ENCODE results near the gene ZCCHC10. TPM values are rescaled to one million over a fixed set of nuclear protein-coding genes. Genes with fewer than 3 reads are reported as not detected.
"Not testable (repeated sequence)": the region's sequence is repeated elsewhere in the genome, so short reads cannot be mapped to it uniquely, and the experiment has no call there.

The ZCCHC10 gene
- total and polyA plus RNA-seq, 4 donors: 11.3 to 40.8 (median 24.3) TPM

DNA sequence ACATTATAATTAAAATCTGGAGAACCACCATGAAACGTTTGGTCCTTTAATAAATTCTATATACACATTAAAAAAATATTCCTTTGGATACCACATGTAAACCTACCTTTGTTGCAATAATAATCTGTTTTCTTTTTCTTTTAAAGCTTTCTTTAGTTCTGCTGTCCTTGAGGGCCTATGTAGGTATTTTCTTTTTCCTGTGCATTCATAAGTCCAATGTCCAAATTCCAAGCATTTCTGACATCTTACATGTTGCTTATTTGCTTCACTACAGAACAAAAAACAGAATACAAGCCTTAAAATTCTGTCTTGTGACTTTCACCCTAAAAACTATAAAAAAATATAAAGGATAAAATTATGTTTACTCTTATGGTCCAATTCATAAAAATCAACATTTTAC is 19.7 kb downstream of the ZCCHC10 start:
- no peak for DNase-seq
- H3K36me3 ChIP-seq (ENCODE audit: control insufficient read depth in 1 of 2, insufficient read depth in 2 of 2, low read length in 1 of 2): no peaks in the 10 kb centered on the region
- 40 to 63% methylated on average over 1 of the region's 1 CpG for WGBS, 2 donors

DNA sequence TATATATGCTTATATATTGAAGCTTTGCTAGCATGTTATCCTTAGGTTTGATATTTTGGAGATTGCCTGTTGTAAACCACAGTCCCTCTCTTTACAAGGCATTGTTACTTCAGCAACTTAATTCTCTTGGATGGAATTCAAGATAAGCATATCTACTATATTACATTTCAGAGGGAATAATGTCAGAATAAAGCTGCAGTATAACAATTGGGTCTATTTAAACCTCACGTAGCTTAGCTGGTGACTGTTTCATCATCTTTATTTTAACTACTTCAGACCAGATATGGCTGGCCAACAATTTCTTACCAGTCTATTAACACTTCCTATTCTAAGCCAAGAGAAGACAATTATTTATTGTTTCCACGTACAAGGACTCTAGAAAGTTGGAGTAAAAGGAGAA is 27.1 kb downstream of the ZCCHC10 start:
- WGBS, 2 donors: 21 to 26% methylated on average over 2 of the region's 2 CpGs
- Histone ChIP-seq H3K9me3 (ENCODE audit: control insufficient read depth, low read length) (no peaks in the 10 kb centered on the region), H3K27ac (ENCODE audit: low read depth in 1 of 2, low read length in 2 of 2) (no peak overlapping the region), H3K4me1 (ENCODE audit: control insufficient read depth in 1 of 2, insufficient read depth in 2 of 2, low read length in 2 of 2) (peaks cover 0 to 2% of the 10 kb centered on the region in 2 donors), H3K27me3 (ENCODE audit: control insufficient read depth in 1 of 2, insufficient read depth in 2 of 2, low read length in 1 of 2) (no peaks in the 10 kb centered on the region), H3K4me3 (ENCODE audit: low read length in 2 of 2) (no peak overlapping the region), H3K36me3 (ENCODE audit: control insufficient read depth in 1 of 2, insufficient read depth in 2 of 2, low read length in 1 of 2) (no peaks in the 10 kb centered on the region)
- ATAC-seq (ENCODE audit: low FRiP score): no peak
- DNase-seq: no peak
- intact Hi-C loops (cut with DNase I): no loop called here

More for the DNA sequence above, 19.7 kb downstream of the ZCCHC10 start:
- no peaks in the 10 kb centered on the region for H3K4me1 ChIP-seq (ENCODE audit: control insufficient read depth in 1 of 2, insufficient read depth in 2 of 2, low read length in 2 of 2)
- intact Hi-C loops (cut with DNase I): no loop called here
- no peak for ATAC-seq (ENCODE audit: low FRiP score)
- no peak overlapping the region for H3K4me3 ChIP-seq (ENCODE audit: low read length in 2 of 2)
- H3K27me3 ChIP-seq (ENCODE audit: control insufficient read depth in 1 of 2, insufficient read depth in 2 of 2, low read length in 1 of 2): no peaks in the 10 kb centered on the region
- H3K9me3 ChIP-seq (ENCODE audit: control insufficient read depth, low read length): no peaks in the 10 kb centered on the region
- H3K27ac ChIP-seq (ENCODE audit: low read depth in 1 of 2, low read length in 2 of 2): no peak overlapping the region

DNA sequence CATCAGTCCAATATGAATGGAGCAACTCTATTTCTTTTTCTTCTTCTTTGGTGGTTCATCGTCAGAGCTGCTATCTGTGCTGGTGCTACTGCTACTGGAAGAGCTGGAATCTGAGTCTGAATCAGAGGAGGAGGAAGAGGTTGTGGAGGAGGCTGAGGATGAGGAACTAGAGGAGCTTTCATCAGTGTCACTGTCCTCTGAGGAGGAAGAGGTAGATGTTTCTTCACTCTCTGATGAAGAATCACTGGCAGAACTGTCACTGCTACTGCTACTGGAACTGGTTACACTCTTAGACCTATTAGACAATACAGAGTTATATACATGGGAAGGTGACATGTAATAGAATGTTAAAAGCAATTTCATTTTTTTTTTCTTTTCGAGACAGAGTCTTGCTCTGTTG is 27.8 kb downstream of the ZCCHC10 start:
- no peaks in the 10 kb centered on the region for H3K27me3 ChIP-seq (ENCODE audit: control insufficient read depth in 1 of 2, insufficient read depth in 2 of 2, low read length in 1 of 2)
- 63 to 69% methylated on average over 2 of the region's 2 CpGs for WGBS, 2 donors
- intact Hi-C loops (cut with DNase I): no loop called here
- H3K4me3 ChIP-seq (ENCODE audit: low read length in 2 of 2): no peak overlapping the region
- no peaks in the 10 kb centered on the region for H3K9me3 ChIP-seq (ENCODE audit: control insufficient read depth, low read length)
- ATAC-seq (ENCODE audit: low FRiP score) (no peak), DNase-seq (no peak)
- no peak overlapping the region for H3K27ac ChIP-seq (ENCODE audit: low read depth in 1 of 2, low read length in 2 of 2)
- no peaks in the 10 kb centered on the region for H3K36me3 ChIP-seq (ENCODE audit: control insufficient read depth in 1 of 2, insufficient read depth in 2 of 2, low read length in 1 of 2)
- H3K4me1 ChIP-seq (ENCODE audit: control insufficient read depth in 1 of 2, insufficient read depth in 2 of 2, low read length in 2 of 2): peaks cover 0 to 2% of the 10 kb centered on the region in 2 donors

DNA sequence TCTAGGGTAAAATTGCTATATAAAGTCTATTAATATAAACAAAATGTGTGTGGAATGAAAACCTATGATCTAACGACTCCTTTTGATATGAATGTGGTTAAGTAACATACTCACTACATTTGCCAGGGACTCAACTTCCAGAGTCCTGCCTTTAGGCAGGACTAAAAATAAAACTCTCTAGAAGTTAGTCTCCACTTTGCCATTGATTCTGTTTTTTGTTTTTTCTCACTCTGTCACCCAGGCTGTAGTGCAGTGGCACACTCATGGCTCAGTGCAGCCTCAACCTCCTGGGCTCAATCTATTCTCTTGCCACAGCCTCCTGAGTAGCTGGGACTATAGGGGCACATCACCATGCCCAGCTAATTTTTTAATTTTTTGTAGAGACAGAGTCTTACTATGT is 30.0 kb downstream of the ZCCHC10 start:
- WGBS, 2 donors: 3 to 14% methylated on average over 1 of the region's 1 CpG
- no peaks in the 10 kb centered on the region for H3K27me3 ChIP-seq (ENCODE audit: control insufficient read depth in 1 of 2, insufficient read depth in 2 of 2, low read length in 1 of 2)
- intact Hi-C loops (cut with DNase I): no loop called here
- no peak for DNase-seq
- peaks cover 0 to 2% of the 10 kb centered on the region in 2 donors for H3K4me1 ChIP-seq (ENCODE audit: control insufficient read depth in 1 of 2, insufficient read depth in 2 of 2, low read length in 2 of 2)
- no peaks in the 10 kb centered on the region for H3K36me3 ChIP-seq (ENCODE audit: control insufficient read depth in 1 of 2, insufficient read depth in 2 of 2, low read length in 1 of 2)
- no peak overlapping the region for H3K4me3 ChIP-seq (ENCODE audit: low read length in 2 of 2)
- H3K9me3 ChIP-seq (ENCODE audit: control insufficient read depth, low read length): no peaks in the 10 kb centered on the region
- ATAC-seq (ENCODE audit: low FRiP score): no peak
- no peak overlapping the region for H3K27ac ChIP-seq (ENCODE audit: low read depth in 1 of 2, low read length in 2 of 2)

DNA sequence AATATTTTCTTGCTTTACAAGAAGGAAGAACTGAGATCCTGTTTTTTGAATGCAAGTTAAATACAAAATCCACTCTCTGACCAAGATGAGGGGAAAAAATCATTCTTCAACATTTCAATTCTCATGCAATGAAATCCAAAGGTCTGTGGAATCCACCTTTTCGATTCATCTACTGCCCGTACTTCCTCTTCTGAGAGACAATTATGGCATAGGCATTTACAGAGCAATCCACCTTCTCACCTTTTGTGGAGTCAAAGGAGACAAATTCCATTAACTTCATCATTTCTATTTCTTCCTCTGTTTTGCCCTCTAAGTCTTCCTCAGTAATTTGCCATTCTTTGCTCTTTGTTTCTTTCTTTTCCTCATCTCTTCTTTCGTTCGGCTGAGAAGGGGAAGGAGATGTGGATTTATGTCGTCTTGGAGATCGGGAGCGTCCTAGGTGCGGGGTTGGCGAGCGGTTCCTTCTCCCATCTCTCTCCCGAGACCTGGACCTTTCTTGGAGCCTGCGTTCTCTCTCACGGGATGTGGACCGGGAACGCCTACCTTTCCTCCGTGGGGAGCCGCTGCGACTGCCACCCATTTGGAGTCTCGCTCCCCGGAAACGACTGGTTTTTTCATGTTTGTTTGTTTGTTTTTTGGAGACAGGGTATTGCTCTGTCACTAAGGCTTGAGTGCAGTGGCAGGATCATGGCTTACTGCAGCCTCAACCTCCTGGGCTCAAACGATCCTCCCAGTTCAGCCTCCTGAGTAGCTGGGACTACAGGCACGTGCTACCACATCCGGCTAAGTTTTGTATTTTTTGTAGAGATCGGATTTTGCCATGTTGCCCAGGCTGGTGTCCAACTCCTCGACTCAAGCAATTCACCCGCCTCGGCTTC is 38.6 kb downstream of the ZCCHC10 start:
- no peaks in the 10 kb centered on the region for H3K4me1 ChIP-seq (ENCODE audit: control insufficient read depth in 1 of 2, insufficient read depth in 2 of 2, low read length in 2 of 2)
- intact Hi-C loops (cut with DNase I): no loop called here
- H3K27me3 ChIP-seq (ENCODE audit: control insufficient read depth in 1 of 2, insufficient read depth in 2 of 2, low read length in 1 of 2): no peaks in the 10 kb centered on the region
- ATAC-seq (ENCODE audit: low FRiP score) (no peak), DNase-seq (no peak)
- no peaks in the 10 kb centered on the region for H3K9me3 ChIP-seq (ENCODE audit: control insufficient read depth, low read length)
- WGBS, 2 donors: 83 to 90% methylated on average over 26 to 28 of the region's 28 CpGs
- H3K27ac ChIP-seq (ENCODE audit: low read depth in 1 of 2, low read length in 2 of 2): no peak overlapping the region
- no peak overlapping the region for H3K4me3 ChIP-seq (ENCODE audit: low read length in 2 of 2)
- H3K36me3 ChIP-seq (ENCODE audit: control insufficient read depth in 1 of 2, insufficient read depth in 2 of 2, low read length in 1 of 2): no peaks in the 10 kb centered on the region

DNA sequence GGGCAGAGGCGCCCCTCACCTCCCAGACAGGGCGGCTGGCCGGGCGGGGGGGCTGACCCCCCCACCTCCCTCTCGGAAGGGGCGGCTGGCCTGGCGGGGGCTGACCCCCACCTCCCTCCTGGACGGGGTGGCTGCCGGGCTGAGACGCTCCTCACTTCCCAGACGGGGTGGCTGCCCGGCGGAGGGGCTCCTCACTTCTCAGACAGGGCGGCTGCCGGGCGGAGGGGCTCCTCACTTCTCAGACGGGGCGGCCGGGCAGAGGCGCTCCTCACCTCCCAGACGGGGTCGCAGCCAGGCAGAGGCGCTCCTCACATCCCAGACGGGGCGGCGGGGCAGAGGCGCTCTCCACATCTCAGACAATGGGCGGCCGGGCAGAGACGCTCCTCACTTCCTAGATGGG is 43.4 kb downstream of the ZCCHC10 start:
- WGBS, 2 donors: 91 to 96% methylated on average over 18 to 30 of the region's 30 CpGs
- peak in 1 of 2 donors; percentile 34 for DNase-seq
- intact Hi-C loops (cut with DNase I): not testable (repeated sequence)

DNA sequence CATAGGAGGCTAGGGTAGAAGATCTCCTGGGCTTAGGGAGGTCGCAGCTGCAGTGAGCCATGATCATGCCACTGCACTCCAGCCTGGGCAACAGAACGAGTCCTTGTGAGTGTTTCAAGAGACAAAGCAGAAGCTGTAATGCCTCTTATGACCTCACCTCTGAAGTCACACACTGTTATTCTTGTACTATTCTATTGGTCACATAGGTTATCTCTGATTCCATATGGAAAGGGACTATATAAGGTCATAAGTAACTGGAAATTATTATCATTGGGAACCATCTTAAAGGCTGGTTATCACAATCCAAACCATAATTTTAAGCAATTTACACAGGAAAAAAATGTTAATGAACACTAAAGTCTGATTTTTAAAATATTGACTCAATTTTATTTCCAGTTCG is 45.1 kb downstream of the ZCCHC10 start:
- no peaks in the 10 kb centered on the region for H3K27me3 ChIP-seq (ENCODE audit: control insufficient read depth in 1 of 2, insufficient read depth in 2 of 2, low read length in 1 of 2)
- no peaks in the 10 kb centered on the region for H3K36me3 ChIP-seq (ENCODE audit: control insufficient read depth in 1 of 2, insufficient read depth in 2 of 2, low read length in 1 of 2)
- WGBS, 2 donors: 85 to 86% methylated on average over 3 of the region's 3 CpGs
- H3K4me3 ChIP-seq (ENCODE audit: low read length in 2 of 2): no peak overlapping the region
- no peaks in the 10 kb centered on the region for H3K9me3 ChIP-seq (ENCODE audit: control insufficient read depth, low read length)
- no peaks in the 10 kb centered on the region for H3K4me1 ChIP-seq (ENCODE audit: control insufficient read depth in 1 of 2, insufficient read depth in 2 of 2, low read length in 2 of 2)
- no peak for ATAC-seq (ENCODE audit: low FRiP score)
- no peak overlapping the region for H3K27ac ChIP-seq (ENCODE audit: low read depth in 1 of 2, low read length in 2 of 2)
- DNase-seq: no peak
- intact Hi-C loops (cut with DNase I): no loop called here

More for the DNA sequence above, 43.4 kb downstream of the ZCCHC10 start:
- H3K27ac ChIP-seq (ENCODE audit: low read depth in 1 of 2, low read length in 2 of 2); ATAC-seq (ENCODE audit: low FRiP score); H3K4me1 ChIP-seq (ENCODE audit: control insufficient read depth in 1 of 2, insufficient read depth in 2 of 2, low read length in 2 of 2); H3K27me3 ChIP-seq (ENCODE audit: control insufficient read depth in 1 of 2, insufficient read depth in 2 of 2, low read length in 1 of 2); H3K9me3 ChIP-seq (ENCODE audit: control insufficient read depth, low read length); H3K4me3 ChIP-seq (ENCODE audit: low read length in 2 of 2); H3K36me3 ChIP-seq (ENCODE audit: control insufficient read depth in 1 of 2, insufficient read depth in 2 of 2, low read length in 1 of 2): not testable (repeated sequence)

DNA sequence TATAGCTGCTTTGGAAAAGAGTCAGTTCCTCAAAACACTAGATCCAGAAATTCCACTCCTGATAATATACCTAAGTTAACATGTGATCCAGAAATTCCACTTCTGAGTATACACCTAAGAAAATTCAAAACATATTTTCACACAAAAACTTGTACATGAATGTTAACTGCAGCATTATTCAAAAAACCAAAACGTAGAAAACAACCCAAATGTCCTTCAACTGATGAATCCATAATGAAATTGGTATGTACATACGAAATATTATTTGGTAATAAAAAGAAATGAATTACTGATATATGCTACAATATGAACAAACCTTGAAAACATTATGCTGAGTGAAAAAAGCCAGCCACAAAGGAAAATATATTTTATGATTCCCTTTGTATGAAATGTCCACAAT is 46.4 kb downstream of the ZCCHC10 start:
- 65 to 75% methylated on average over 2 of the region's 2 CpGs for WGBS, 2 donors
- ATAC-seq (ENCODE audit: low FRiP score): no peak
- no peaks in the 10 kb centered on the region for H3K4me1 ChIP-seq (ENCODE audit: control insufficient read depth in 1 of 2, insufficient read depth in 2 of 2, low read length in 2 of 2)
- no peak for DNase-seq
- no peaks in the 10 kb centered on the region for H3K36me3 ChIP-seq (ENCODE audit: control insufficient read depth in 1 of 2, insufficient read depth in 2 of 2, low read length in 1 of 2)
- no peak overlapping the region for H3K4me3 ChIP-seq (ENCODE audit: low read length in 2 of 2)
- no peaks in the 10 kb centered on the region for H3K9me3 ChIP-seq (ENCODE audit: control insufficient read depth, low read length)
- intact Hi-C loops (cut with DNase I): no loop called here
- H3K27me3 ChIP-seq (ENCODE audit: control insufficient read depth in 1 of 2, insufficient read depth in 2 of 2, low read length in 1 of 2): no peaks in the 10 kb centered on the region
- H3K27ac ChIP-seq (ENCODE audit: low read depth in 1 of 2, low read length in 2 of 2): no peak overlapping the region

DNA sequence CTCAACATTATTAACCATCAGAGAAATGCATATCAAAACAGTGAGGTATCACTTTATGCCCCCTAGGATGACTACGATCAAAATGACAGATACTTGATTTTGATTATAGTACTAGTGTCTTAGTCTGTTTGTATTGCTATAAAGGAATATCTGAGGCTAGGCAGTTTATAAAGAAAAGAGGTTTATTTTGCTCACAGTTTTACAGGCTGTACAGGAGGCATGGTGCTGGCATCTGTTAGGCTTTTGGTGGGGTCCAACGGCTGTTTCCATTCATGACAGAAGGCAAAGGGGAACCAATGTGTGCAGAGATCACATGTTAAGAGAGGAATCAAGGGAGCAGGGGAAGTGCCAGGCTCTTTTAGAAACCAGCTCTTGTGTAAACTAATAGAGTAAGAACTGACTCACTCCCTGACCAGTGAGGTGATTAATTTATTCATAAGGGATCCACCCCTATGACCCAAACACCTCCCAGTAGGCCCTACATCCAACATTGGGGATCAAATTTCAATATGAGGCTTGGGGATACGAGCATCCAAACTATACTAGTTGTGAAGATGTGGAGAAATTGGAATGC is 46.9 kb downstream of the ZCCHC10 start:
- ATAC-seq (ENCODE audit: low FRiP score) (no peak), DNase-seq (no peak)
- Histone ChIP-seq H3K9me3 (ENCODE audit: control insufficient read depth, low read length) (no peaks in the 10 kb centered on the region), H3K27ac (ENCODE audit: low read depth in 1 of 2, low read length in 2 of 2) (no peak overlapping the region), H3K27me3 (ENCODE audit: control insufficient read depth in 1 of 2, insufficient read depth in 2 of 2, low read length in 1 of 2) (no peaks in the 10 kb centered on the region), H3K4me1 (ENCODE audit: control insufficient read depth in 1 of 2, insufficient read depth in 2 of 2, low read length in 2 of 2) (no peaks in the 10 kb centered on the region), H3K36me3 (ENCODE audit: control insufficient read depth in 1 of 2, insufficient read depth in 2 of 2, low read length in 1 of 2) (no peaks in the 10 kb centered on the region), H3K4me3 (ENCODE audit: low read length in 2 of 2) (no peak overlapping the region)
- intact Hi-C loops (cut with DNase I): no loop called here
- 78 to 82% methylated on average over 3 of the region's 3 CpGs for WGBS, 2 donors

All from aorta (tissue), 5 donors.